ENCODE measurements around the gene CRY1. TPM values are rescaled to one million over a fixed set of nuclear protein-coding genes. Genes with fewer than 3 reads are reported as not detected.
"Not testable (repeated sequence)": the region's sequence is repeated elsewhere in the genome, so short reads cannot be mapped to it uniquely, and the experiment has no call there.

CRY1 gene
- polyA plus RNA-seq, 1 experiment: 13.7 TPM

- no peaks in the 10 kb centered on the region for H3K27me3 ChIP-seq (ENCODE audit: control insufficient read depth, insufficient read depth, low read length)
- TF ChIP-seq, protein P1, sequence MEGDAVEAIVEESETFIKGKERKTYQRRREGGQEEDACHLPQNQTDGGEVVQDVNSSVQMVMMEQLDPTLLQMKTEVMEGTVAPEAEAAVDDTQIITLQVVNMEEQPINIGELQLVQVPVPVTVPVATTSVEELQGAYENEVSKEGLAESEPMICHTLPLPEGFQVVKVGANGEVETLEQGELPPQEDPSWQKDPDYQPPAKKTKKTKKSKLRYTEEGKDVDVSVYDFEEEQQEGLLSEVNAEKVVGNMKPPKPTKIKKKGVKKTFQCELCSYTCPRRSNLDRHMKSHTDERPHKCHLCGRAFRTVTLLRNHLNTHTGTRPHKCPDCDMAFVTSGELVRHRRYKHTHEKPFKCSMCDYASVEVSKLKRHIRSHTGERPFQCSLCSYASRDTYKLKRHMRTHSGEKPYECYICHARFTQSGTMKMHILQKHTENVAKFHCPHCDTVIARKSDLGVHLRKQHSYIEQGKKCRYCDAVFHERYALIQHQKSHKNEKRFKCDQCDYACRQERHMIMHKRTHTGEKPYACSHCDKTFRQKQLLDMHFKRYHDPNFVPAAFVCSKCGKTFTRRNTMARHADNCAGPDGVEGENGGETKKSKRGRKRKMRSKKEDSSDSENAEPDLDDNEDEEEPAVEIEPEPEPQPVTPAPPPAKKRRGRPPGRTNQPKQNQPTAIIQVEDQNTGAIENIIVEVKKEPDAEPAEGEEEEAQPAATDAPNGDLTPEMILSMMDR (IDR thresholded peaks at IDR 0.05; ENCODE audit: low read depth, low read length): no peak
- H3K27ac ChIP-seq (ENCODE audit: low read depth, low read length): no peak overlapping the region
- H3K9me3 ChIP-seq (ENCODE audit: control insufficient read depth, insufficient read depth, low read length): no peaks in the 10 kb centered on the region
- CTCF ChIA-PET: interaction anchor here (0.6 kb wide), 1 partner anchor 875 kb away, joined by 3 read pairs; no protein-coding TSS in a partner anchor
- POLR2A ChIA-PET: no interaction called here
- DNase-seq (ENCODE audit: low read depth, low spot score): no peak
- no peak overlapping the region for H3K4me3 ChIP-seq (ENCODE audit: low read depth, low read length)
Measured at GRCh38 chr12:107031061-107031460, 62.3 kb downstream of the CRY1 start.

DNA sequence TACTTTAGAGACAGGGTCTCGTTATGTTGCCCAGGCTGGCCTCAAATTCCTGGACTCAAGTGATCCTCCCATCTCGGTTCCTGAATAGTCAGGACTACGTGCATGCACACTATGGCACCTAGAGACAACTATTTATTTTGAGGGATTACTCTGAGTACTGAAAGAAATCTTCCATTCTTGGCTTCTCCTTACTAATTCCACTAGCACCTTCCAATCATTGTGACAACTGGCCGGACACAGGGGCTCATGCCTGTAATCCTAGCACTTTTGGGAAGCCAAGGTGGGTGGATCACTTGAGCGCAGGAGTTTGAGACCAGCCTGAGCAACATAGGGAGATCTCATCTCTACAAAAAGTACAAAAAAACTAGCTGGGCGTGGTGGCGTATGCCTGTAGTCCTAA, 64.3 kb downstream of the CRY1 start:
- DNase-seq (ENCODE audit: low read depth, low spot score): no peak
- Histone ChIP-seq H3K4me3 (ENCODE audit: low read depth, low read length) (no peak overlapping the region), H3K27ac (ENCODE audit: low read depth, low read length) (no peak overlapping the region), H3K27me3 (ENCODE audit: control insufficient read depth, insufficient read depth, low read length) (no peaks in the 10 kb centered on the region), H3K9me3 (ENCODE audit: control insufficient read depth, insufficient read depth, low read length) (no peaks in the 10 kb centered on the region)
- POLR2A ChIA-PET: no interaction called here
- TF ChIP-seq, protein P1 (IDR thresholded peaks at IDR 0.05; ENCODE audit: low read depth, low read length): no peak
- CTCF ChIA-PET: no interaction called here

GRCh38 chr12:107027636-107028053, 65.7 kb downstream of the CRY1 start:
- Histone ChIP-seq H3K27me3 (ENCODE audit: control insufficient read depth, insufficient read depth, low read length) (no peaks in the 10 kb centered on the region), H3K9me3 (ENCODE audit: control insufficient read depth, insufficient read depth, low read length) (no peaks in the 10 kb centered on the region), H3K4me3 (ENCODE audit: low read depth, low read length) (no peak overlapping the region), H3K27ac (ENCODE audit: low read depth, low read length) (no peak overlapping the region)
- POLR2A ChIA-PET: interaction anchor here (0.9 kb wide), 1 partner anchor 72 kb away, joined by 6 read pairs; the partner anchor contains the start of gene TMEM263
- CTCF ChIA-PET: interaction anchor here (1.3 kb wide), 1 partner anchor 64 kb away, joined by 3 read pairs; no protein-coding TSS in a partner anchor
- DNase-seq (ENCODE audit: low read depth, low spot score): peak; percentile 70
- TF ChIP-seq, protein P1 (IDR thresholded peaks at IDR 0.05; ENCODE audit: low read depth, low read length): no peak

- no peak for DNase-seq (ENCODE audit: low read depth, low spot score)
- TF ChIP-seq, protein P1 (IDR thresholded peaks at IDR 0.05; ENCODE audit: low read depth, low read length): no peak
- Histone ChIP-seq H3K27ac (ENCODE audit: low read depth, low read length) (no peak overlapping the region), H3K27me3 (ENCODE audit: control insufficient read depth, insufficient read depth, low read length) (no peaks in the 10 kb centered on the region), H3K9me3 (ENCODE audit: control insufficient read depth, insufficient read depth, low read length) (no peaks in the 10 kb centered on the region), H3K4me3 (ENCODE audit: low read depth, low read length) (no peak overlapping the region)
- CTCF ChIA-PET: interaction anchor here (1.3 kb wide), 1 partner anchor 65 kb away, joined by 3 read pairs; no protein-coding TSS in a partner anchor
- POLR2A ChIA-PET: interaction anchor here (0.9 kb wide), 1 partner anchor 71 kb away, joined by 6 read pairs; the partner anchor contains the start of gene TMEM263
Measured at GRCh38 chr12:107026806-107027635, 66.3 kb downstream of the CRY1 start.

DNA sequence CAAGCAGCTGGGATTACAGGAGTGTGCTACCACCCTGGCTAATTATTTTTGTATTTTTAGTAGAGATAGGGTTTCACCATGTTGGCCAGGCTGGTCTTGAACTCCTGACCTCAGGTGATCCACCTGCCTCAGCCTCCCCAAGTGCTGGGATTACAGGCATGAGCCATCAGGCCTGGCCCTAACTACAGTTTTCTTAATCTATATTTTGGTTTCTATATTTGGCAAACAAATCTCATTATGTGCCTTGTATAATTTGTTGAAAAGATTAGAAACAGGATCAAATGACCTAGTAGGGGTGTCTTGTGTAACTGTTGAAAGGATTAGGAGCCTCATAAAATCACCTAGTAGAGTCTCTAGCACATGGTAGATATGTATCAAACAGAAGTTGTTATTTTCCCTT, 67.0 kb downstream of the CRY1 start:
- H3K27me3 ChIP-seq (ENCODE audit: control insufficient read depth, insufficient read depth, low read length); H3K9me3 ChIP-seq (ENCODE audit: control insufficient read depth, insufficient read depth, low read length); H3K4me3 ChIP-seq (ENCODE audit: low read depth, low read length); DNase-seq (ENCODE audit: low read depth, low spot score); POLR2A ChIA-PET; CTCF ChIA-PET; H3K27ac ChIP-seq (ENCODE audit: low read depth, low read length): not testable (repeated sequence)
